Transverse colon (tissue), 4 donors: ENCODE data around the gene ACTN1. TPM values are rescaled to one million over a fixed set of nuclear protein-coding genes. Genes with fewer than 3 reads are reported as not detected.
"Not testable (repeated sequence)": the region's sequence is repeated elsewhere in the genome, so short reads cannot be mapped to it uniquely, and the experiment has no call there.

ENCODE experiments used
- DNase-seq: peaks from one replicate; pipeline ENCODE4 v3.0.0-alpha.2; 2019
- H3K27ac ChIP-seq, 4 donors: fragments of 200-600 bp; sonication (generic); 2 replicates each; pipeline ENCODE4 v1.5.1; 2016 to 2018; ENCODE audit warnings: inconsistent platforms in 4 of 4
- H3K27me3 ChIP-seq: fragments of 200-600 bp; sonication (generic); 2 replicates; pipeline ENCODE4 v1.5.1; 2017; ENCODE audit warnings: inconsistent platforms
- H3K36me3 ChIP-seq, 4 donors: fragments of 200-600 bp; sonication (generic); 2 replicates each; pipeline ENCODE4 v1.5.1; 2017 to 2019; ENCODE audit warnings: inconsistent platforms in 4 of 4
- H3K4me1 ChIP-seq, 4 donors: fragments of 200-600 bp; sonication (generic); 2 replicates each; pipeline ENCODE4 v1.5.1; 2017 to 2020; ENCODE audit warnings: inconsistent platforms in 4 of 4
- H3K4me3 ChIP-seq, 4 donors: fragments of 200-600 bp; sonication (generic); 1 replicate in 1 of 4; 2 replicates in 3 of 4; pipeline versions ENCODE4 v1.5.1 to v1.6.1; 2017 to 2019; ENCODE audit warnings: inconsistent platforms in 4 of 4
- H3K9me3 ChIP-seq, 2 donors: fragments of 200-600 bp; sonication (generic); 2 replicates each; pipeline ENCODE4 v1.5.1; 2017 to 2019; ENCODE audit warnings: inconsistent platforms in 2 of 2
- EP300 ChIP-seq: sonication (generic); formaldehyde crosslinking; IDR thresholded peaks from one replicate; pipeline ENCODE4 v1.6.1; 2017; ENCODE audit warnings: antibody characterized with exemption, low read depth
- POLR2A ChIP-seq: fragments of 450-650 bp; IDR thresholded peaks from one replicate; pipeline ENCODE4 v1.6.1; 2016; ENCODE audit warnings: antibody characterized with exemption, mild to moderate bottlenecking, moderate library complexity
- POLR2AphosphoS5 ChIP-seq, 3 donors: sonication (generic); formaldehyde crosslinking; IDR thresholded peaks; one replicate each; pipeline ENCODE4 v1.6.1; 2016; ENCODE audit warnings: antibody characterized with exemption in 3 of 3
- whole genome bisulfite sequencing, 2 donors: methylation state at CpG; one replicate each; pipeline ENCODE4 v1.1.5; 2018; ENCODE audit warnings: low coverage in 1 of 2; 5-methylcytosine and 5-hydroxymethylcytosine counted together
- in situ Hi-C, 4 donors: fragments of 200-750 bp; cut with MboI; loops; one replicate each; pipeline versions ENCODE4 v1.15.0 to v1.15.1; 2017; ENCODE audit warnings: low sequenced_read_pairs in 3 of 4, low pct_ligation_motif_present in 1 of 4, low pct_unique_long_range_greater_than_20kb in 1 of 4
- intact Hi-C: fragments of 100-400 bp; cut with DNase I; formaldehyde crosslinking; loops from one replicate; pipeline ENCODE4 v1.15.1; 2023; ENCODE audit warnings: low total_unique reads
- total RNA-seq, 4 donors: library from RNA; depleted of rRNA; stranded (reverse); fragments of >200 nt; gene quantifications; one replicate each; pipeline ENCODE4 v1.1.0, GENCODE V29; 2016
- TF ChIP-seq, protein P1 (sequence below), 5 experiments: fragments of 200-600 bp in 3 of 5; fragments of 450-650 bp in 2 of 5; sonication (generic) in 3 of 5; IDR thresholded peaks; 1 replicate in 2 of 5; 2 replicates in 3 of 5; pipeline ENCODE4 v1.5.1; 2016 to 2017; ENCODE audit warnings: antibody characterized with exemption in 5 of 5, inconsistent platforms in 3 of 5, mild to moderate bottlenecking in 2 of 5, moderate library complexity in 1 of 5

Gene ACTN1
- total RNA-seq, 4 donors from 2014 or later = 127 to 403 (median 197) TPM

DNA sequence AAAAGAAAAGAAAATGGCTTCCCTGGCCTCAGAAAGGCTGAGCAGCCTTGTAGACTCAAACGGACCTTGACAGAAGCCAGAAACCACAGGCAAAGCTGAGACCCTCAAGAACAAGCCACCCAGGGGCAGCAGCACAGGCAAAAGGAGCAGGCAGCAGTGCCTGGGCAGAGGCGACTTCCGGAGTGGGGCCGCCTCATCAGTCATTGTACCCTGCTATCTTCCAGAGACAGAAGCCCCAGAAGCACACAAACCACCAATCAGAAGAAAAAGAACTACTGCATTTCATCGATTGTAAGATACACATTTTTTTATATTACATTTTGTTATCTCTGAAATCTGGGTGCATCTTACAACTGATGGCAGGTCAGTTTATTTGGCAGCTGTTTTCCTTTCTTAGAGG, 128.0 kb downstream of the ACTN1 start:
- TF ChIP-seq EP300 = no peak
- TF ChIP-seq, protein P1, sequence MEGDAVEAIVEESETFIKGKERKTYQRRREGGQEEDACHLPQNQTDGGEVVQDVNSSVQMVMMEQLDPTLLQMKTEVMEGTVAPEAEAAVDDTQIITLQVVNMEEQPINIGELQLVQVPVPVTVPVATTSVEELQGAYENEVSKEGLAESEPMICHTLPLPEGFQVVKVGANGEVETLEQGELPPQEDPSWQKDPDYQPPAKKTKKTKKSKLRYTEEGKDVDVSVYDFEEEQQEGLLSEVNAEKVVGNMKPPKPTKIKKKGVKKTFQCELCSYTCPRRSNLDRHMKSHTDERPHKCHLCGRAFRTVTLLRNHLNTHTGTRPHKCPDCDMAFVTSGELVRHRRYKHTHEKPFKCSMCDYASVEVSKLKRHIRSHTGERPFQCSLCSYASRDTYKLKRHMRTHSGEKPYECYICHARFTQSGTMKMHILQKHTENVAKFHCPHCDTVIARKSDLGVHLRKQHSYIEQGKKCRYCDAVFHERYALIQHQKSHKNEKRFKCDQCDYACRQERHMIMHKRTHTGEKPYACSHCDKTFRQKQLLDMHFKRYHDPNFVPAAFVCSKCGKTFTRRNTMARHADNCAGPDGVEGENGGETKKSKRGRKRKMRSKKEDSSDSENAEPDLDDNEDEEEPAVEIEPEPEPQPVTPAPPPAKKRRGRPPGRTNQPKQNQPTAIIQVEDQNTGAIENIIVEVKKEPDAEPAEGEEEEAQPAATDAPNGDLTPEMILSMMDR (IDR thresholded peaks at IDR 0.05) = no peak
- TF ChIP-seq POLR2AphosphoS5 (IDR thresholded peaks at IDR 0.05) = no peak
- no peak for TF ChIP-seq POLR2A
- WGBS, 2 donors = 87 to 88% methylated on average over 3 to 5 of the region's 5 CpGs
- H3K4me1 ChIP-seq = no peaks in the 10 kb centered on the region
- H3K27ac ChIP-seq = no peak overlapping the region
- no peak for DNase-seq
- no peaks in the 10 kb centered on the region for H3K9me3 ChIP-seq
- H3K36me3 ChIP-seq = no peaks in the 10 kb centered on the region
- in situ Hi-C loops (no loop called here), intact Hi-C loops (no loop called here)
- no peak overlapping the region for H3K4me3 ChIP-seq
- H3K27me3 ChIP-seq = no peaks in the 10 kb centered on the region

DNA sequence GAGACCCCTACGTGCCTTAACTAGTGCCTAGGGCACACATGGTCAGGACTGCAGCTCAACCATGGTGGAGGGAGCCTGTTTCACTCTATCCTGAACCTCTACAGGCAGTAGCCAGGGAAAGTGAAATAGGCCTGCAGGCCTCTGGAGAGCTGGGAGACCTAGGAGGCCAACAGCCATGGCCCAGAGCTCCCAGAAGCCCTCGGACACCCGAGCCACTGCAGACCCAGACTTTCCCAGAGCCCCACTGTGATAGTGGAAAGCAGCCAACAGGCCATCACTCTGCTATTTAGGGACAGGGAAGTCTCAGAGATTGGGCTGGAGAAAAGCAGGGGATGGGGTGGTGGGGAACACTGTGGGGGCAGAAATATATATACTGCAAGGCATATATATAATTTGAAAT, 129.7 kb downstream of the ACTN1 start:
- no peak for DNase-seq
- Histone ChIP-seq H3K27ac (no peak overlapping the region), H3K27me3 (no peaks in the 10 kb centered on the region), H3K4me1 (no peaks in the 10 kb centered on the region), H3K36me3 (no peaks in the 10 kb centered on the region), H3K9me3 (no peaks in the 10 kb centered on the region), H3K4me3 (no peak overlapping the region)
- intact Hi-C loops (no loop called here), in situ Hi-C loops (loop anchor here in 3 of 4 donors (10.0 to 25.0 kb wide), 2 partner anchors 1012 to 1015 kb away; no protein-coding TSS in a partner anchor)
- TF ChIP-seq POLR2AphosphoS5 (IDR thresholded peaks at IDR 0.05) = no peak
- TF ChIP-seq, protein P1 (IDR thresholded peaks at IDR 0.05) = no peak
- no peak for TF ChIP-seq POLR2A
- no peak for TF ChIP-seq EP300
- WGBS, 2 donors = 93% methylated on average over 3 of the region's 3 CpGs; no CpG with 5 or more reads in 1 of the 2 donors

- H3K4me1 ChIP-seq = peaks cover 6% of the 10 kb centered on the region in 4 donors
- H3K4me3 ChIP-seq = no peak overlapping the region
- H3K27ac ChIP-seq = no peak overlapping the region
- no peak for TF ChIP-seq POLR2A
- TF ChIP-seq EP300 = no peak
- TF ChIP-seq, protein P1 (IDR thresholded peaks at IDR 0.05) = no peak
- TF ChIP-seq POLR2AphosphoS5 (IDR thresholded peaks at IDR 0.05) = no peak
- H3K27me3 ChIP-seq = no peaks in the 10 kb centered on the region
- DNase-seq = no peak
- in situ Hi-C loops = loop anchor here in 3 of 4 donors (10.0 to 25.0 kb wide), 2 partner anchors 1011 to 1013 kb away; no protein-coding TSS in a partner anchor
- no peaks in the 10 kb centered on the region for H3K9me3 ChIP-seq
- H3K36me3 ChIP-seq = no peaks in the 10 kb centered on the region
- WGBS, 2 donors = 92 to 100% methylated on average over 1 of the region's 1 CpG
- intact Hi-C loops = no loop called here
Measured at GRCh38 chr14:68848253-68848652, 130.8 kb downstream of the ACTN1 start.

DNA sequence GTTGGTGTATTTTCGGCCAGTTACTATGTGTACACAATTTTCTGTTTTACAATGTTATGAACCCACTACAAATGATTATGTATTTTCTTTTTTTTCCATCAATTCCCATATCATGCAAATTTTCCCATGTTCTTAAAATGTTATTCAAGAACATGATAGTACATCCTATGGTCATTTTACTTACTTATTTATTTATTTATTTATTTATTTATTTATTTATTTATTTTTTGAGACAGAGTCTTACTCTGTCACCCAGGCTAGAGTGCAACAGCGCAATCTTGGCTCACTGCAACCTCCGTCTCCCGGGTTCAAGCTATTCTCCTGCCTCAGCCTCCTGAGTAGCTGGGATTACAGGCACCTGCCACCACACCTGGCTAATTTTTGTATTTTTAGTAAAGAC, 131.5 kb downstream of the ACTN1 start:
- in situ Hi-C loops = loop anchor here in 3 of 4 donors (10.0 to 25.0 kb wide), 2 partner anchors 1010 to 1013 kb away; no protein-coding TSS in a partner anchor
- H3K27me3 ChIP-seq, intact Hi-C loops, H3K9me3 ChIP-seq, H3K36me3 ChIP-seq, DNase-seq, H3K4me3 ChIP-seq, H3K27ac ChIP-seq: not testable (repeated sequence)
- WGBS, 2 donors = 93 to 100% methylated on average over 1 to 4 of the region's 4 CpGs
- peaks cover 6 to 13% (median 8%) of the 10 kb centered on the region in 4 donors for H3K4me1 ChIP-seq

GRCh38 chr14:68846466-68846865, 132.6 kb downstream of the ACTN1 start:
- TF ChIP-seq, protein P1 (IDR thresholded peaks at IDR 0.05) = no peak
- TF ChIP-seq EP300 (no peak), POLR2AphosphoS5 (IDR thresholded peaks at IDR 0.05) (no peak), POLR2A (no peak)
- WGBS, 2 donors = 84 to 90% methylated on average over 2 to 3 of the region's 3 CpGs
- H3K27ac ChIP-seq = no peak overlapping the region
- in situ Hi-C loops (loop anchor here in 3 of 4 donors (10.0 to 25.0 kb wide), 2 partner anchors 1009 to 1012 kb away; no protein-coding TSS in a partner anchor), intact Hi-C loops (no loop called here)
- H3K4me1 ChIP-seq = peaks cover 6 to 17% (median 11%) of the 10 kb centered on the region in 4 donors
- H3K4me3 ChIP-seq = no peak overlapping the region
- H3K36me3 ChIP-seq = no peaks in the 10 kb centered on the region
- no peaks in the 10 kb centered on the region for H3K27me3 ChIP-seq
- no peaks in the 10 kb centered on the region for H3K9me3 ChIP-seq
- no peak for DNase-seq
